Measurements from ENCODE around the gene TSNAX. TPM values are rescaled to one million over a fixed set of nuclear protein-coding genes. Genes with fewer than 3 reads are reported as not detected.

The TSNAX gene
- total RNA-seq, 1 donor from 2014 or later: 23.6 TPM

GRCh38 chr1:231602673-231602984, 74.2 kb downstream of the TSNAX start:
- intact Hi-C loops (cut with micrococcal nuclease): loop anchor here (5.0 kb wide), 1 partner anchor 245 kb away; no protein-coding TSS in a partner anchor
- Histone ChIP-seq H3K27me3 (ENCODE audit: low read depth) (no peaks in the 10 kb centered on the region), H3K27ac (replicated peaks) (peak overlapping the region; percentile 76), H3K4me3 (no peak overlapping the region), H3K4me1 (peaks cover 41% of the 10 kb centered on the region), H3K9me3 (replicated peaks) (no peaks in the 10 kb centered on the region), H3K36me3 (no peaks in the 10 kb centered on the region)
- DNase-seq: no peak
- TF ChIP-seq CTCF (IDR thresholded peaks at IDR 0.05; ENCODE audit: borderline replicate concordance): no peak

- peak overlapping the region; percentile 76 for H3K27ac ChIP-seq (replicated peaks)
- intact Hi-C loops (cut with micrococcal nuclease): loop anchor here (5.0 kb wide), 1 partner anchor 246 kb away; no protein-coding TSS in a partner anchor
- TF ChIP-seq CTCF (IDR thresholded peaks at IDR 0.05; ENCODE audit: borderline replicate concordance): peak; percentile 85
Measured at GRCh38 chr1:231603598-231604275, 75.3 kb downstream of the TSNAX start.

GRCh38 chr1:231604276-231604621, 75.8 kb downstream of the TSNAX start:
- DNase-seq: no peak
- H3K27ac ChIP-seq (replicated peaks): no peak overlapping the region
- intact Hi-C loops (cut with micrococcal nuclease): loop anchor here (5.0 kb wide), 1 partner anchor 247 kb away; no protein-coding TSS in a partner anchor

More at GRCh38 chr1:231603598-231604275, 75.3 kb downstream of the TSNAX start:
- peaks cover 41% of the 10 kb centered on the region for H3K4me1 ChIP-seq
- no peaks in the 10 kb centered on the region for H3K27me3 ChIP-seq (ENCODE audit: low read depth)
- peak overlapping the region; percentile 62 for H3K4me3 ChIP-seq
- H3K9me3 ChIP-seq (replicated peaks): no peaks in the 10 kb centered on the region
- no peaks in the 10 kb centered on the region for H3K36me3 ChIP-seq
- DNase-seq: no peak

GRCh38 chr1:231605149-231606100, 77.0 kb downstream of the TSNAX start:
- intact Hi-C loops (cut with micrococcal nuclease): no loop called here
- Histone ChIP-seq H3K9me3 (replicated peaks) (no peaks in the 10 kb centered on the region), H3K27me3 (ENCODE audit: low read depth) (no peaks in the 10 kb centered on the region), H3K4me3 (no peak overlapping the region), H3K27ac (replicated peaks) (no peak overlapping the region), H3K36me3 (no peaks in the 10 kb centered on the region), H3K4me1 (peaks cover 34% of the 10 kb centered on the region)
- TF ChIP-seq CTCF (IDR thresholded peaks at IDR 0.05; ENCODE audit: borderline replicate concordance): no peak
- no peak for DNase-seq

More at GRCh38 chr1:231604276-231604621, 75.8 kb downstream of the TSNAX start:
- H3K36me3 ChIP-seq: no peaks in the 10 kb centered on the region
- no peaks in the 10 kb centered on the region for H3K27me3 ChIP-seq (ENCODE audit: low read depth)
- H3K4me1 ChIP-seq: peaks cover 41% of the 10 kb centered on the region
- no peak overlapping the region for H3K4me3 ChIP-seq
- TF ChIP-seq CTCF (IDR thresholded peaks at IDR 0.05; ENCODE audit: borderline replicate concordance): peak; percentile 4
- no peaks in the 10 kb centered on the region for H3K9me3 ChIP-seq (replicated peaks)

GRCh38 chr1:231606712-231607111, 78.2 kb downstream of the TSNAX start:
- Histone ChIP-seq H3K9me3 (replicated peaks) (no peaks in the 10 kb centered on the region), H3K36me3 (no peaks in the 10 kb centered on the region), H3K4me3 (no peak overlapping the region), H3K4me1 (peaks cover 21% of the 10 kb centered on the region), H3K27me3 (ENCODE audit: low read depth) (no peaks in the 10 kb centered on the region), H3K27ac (replicated peaks) (no peak overlapping the region)
- no peak for TF ChIP-seq CTCF (IDR thresholded peaks at IDR 0.05; ENCODE audit: borderline replicate concordance)
- intact Hi-C loops (cut with micrococcal nuclease): no loop called here
- no peak for DNase-seq
